CD14-positive monocyte (primary cell): ENCODE data around the gene KIF13A. TPM values are rescaled to one million over a fixed set of nuclear protein-coding genes. Genes with fewer than 3 reads are reported as not detected.

ENCODE experiments used
- DNase-seq, 3 donors: peaks; one replicate each; pipeline ENCODE4 v3.0.0-alpha.2; 2011 to 2022
- H2AFZ ChIP-seq: 2 replicates; pipeline ENCODE4 v1.6.0; 2012; ENCODE audit warnings: mild to moderate bottlenecking, low read depth, low read length, inconsistent platforms; ENCODE audit not compliant: insufficient read depth, poor library complexity, severe bottlenecking
- H3K27ac ChIP-seq, 2 donors: 1 replicate in 1 of 2; 2 replicates in 1 of 2; pipeline ENCODE4 v1.5.1; 2012 to 2013; ENCODE audit warnings: low read length in 2 of 2, control low read depth in 1 of 2, inconsistent platforms in 1 of 2, low read depth in 1 of 2, mild to moderate bottlenecking in 1 of 2
- H3K27me3 ChIP-seq, 2 donors: one replicate each; pipeline versions ENCODE4 v1.6.0 to v1.6.1; 2011 to 2013; ENCODE audit warnings: low read length in 2 of 2; ENCODE audit not compliant: control insufficient read depth in 2 of 2, insufficient read depth in 2 of 2
- H3K36me3 ChIP-seq, 2 donors: replicated peaks in 1 of 2; 1 replicate in 1 of 2; 2 replicates in 1 of 2; pipeline versions ENCODE4 v1.5.1 to v1.6.1; 2012 to 2013; ENCODE audit warnings: low read length in 2 of 2, control low read depth in 1 of 2, inconsistent platforms in 1 of 2, mild to moderate bottlenecking in 1 of 2; ENCODE audit not compliant: insufficient read depth in 2 of 2, control insufficient read depth in 1 of 2
- H3K4me1 ChIP-seq, 2 donors: 1 replicate in 1 of 2; 2 replicates in 1 of 2; pipeline versions ENCODE4 v1.5.1 to v1.6.1; 2012 to 2013; ENCODE audit warnings: low read length in 2 of 2, control low read depth in 1 of 2, inconsistent platforms in 1 of 2, mild to moderate bottlenecking in 1 of 2, moderate library complexity in 1 of 2; ENCODE audit not compliant: insufficient read depth in 2 of 2, control insufficient read depth in 1 of 2
- H3K4me2 ChIP-seq: replicated peaks from 2 replicates; pipeline ENCODE3; 2012; ENCODE audit warnings: low read length, moderate library complexity, mild to moderate bottlenecking; ENCODE audit not compliant: poor library complexity, severe bottlenecking; ENCODE audit errors: extremely low read depth
- H3K4me3 ChIP-seq, 3 experiments: fragments of 200-600 bp in 1 of 3; sonication (generic) in 1 of 3; replicated peaks in 1 of 3; 1 replicate in 2 of 3; 2 replicates in 1 of 3; pipeline ENCODE4 v1.5.1; 2011 to 2013; ENCODE audit warnings: low read length in 3 of 3, mild to moderate bottlenecking in 3 of 3, control low read depth in 2 of 3, low read depth in 2 of 3, inconsistent platforms in 1 of 3, moderate library complexity in 1 of 3
- H3K79me2 ChIP-seq: 2 replicates; pipeline ENCODE4 v1.6.0; 2012; ENCODE audit warnings: mild to moderate bottlenecking, control low read depth, inconsistent platforms, low read length, moderate library complexity; ENCODE audit not compliant: insufficient read depth
- H3K9ac ChIP-seq: 2 replicates; pipeline ENCODE4 v1.6.0; 2017; ENCODE audit warnings: low read length, mild to moderate bottlenecking; ENCODE audit not compliant: insufficient read depth, poor library complexity, severe bottlenecking
- H3K9me3 ChIP-seq, 2 donors: replicated peaks in 1 of 2; 1 replicate in 1 of 2; 2 replicates in 1 of 2; pipeline versions ENCODE4 v1.5.1 to v1.6.1; 2012 to 2013; ENCODE audit warnings: low read length in 2 of 2, control low read depth in 1 of 2; ENCODE audit not compliant: control insufficient read depth in 1 of 2, insufficient read depth in 1 of 2
- H4K20me1 ChIP-seq: 2 replicates; pipeline ENCODE4 v1.6.0; 2012; ENCODE audit warnings: mild to moderate bottlenecking, low read length, control low read depth, moderate library complexity; ENCODE audit not compliant: insufficient read depth
- H3K27ac Mint-ChIP-seq, 7 donors: one replicate each; pipeline ENCODE4 v1.8.0; 2020; ENCODE audit warnings: mild to moderate bottlenecking in 7 of 7, mixed read lengths in 7 of 7, moderate library complexity in 6 of 7, inconsistent platforms in 2 of 7
- H3K27me3 Mint-ChIP-seq, 3 donors: one replicate each; pipeline ENCODE4 v1.8.0; 2021 to 2022; ENCODE audit warnings: low read depth in 3 of 3, mild to moderate bottlenecking in 3 of 3, mixed read lengths in 3 of 3, moderate library complexity in 3 of 3, inconsistent platforms in 1 of 3
- H3K36me3 Mint-ChIP-seq, 2 donors: one replicate each; pipeline ENCODE4 v1.8.0; 2020; ENCODE audit warnings: mixed read lengths in 2 of 2, inconsistent platforms in 1 of 2, mild to moderate bottlenecking in 1 of 2
- H3K4me1 Mint-ChIP-seq: one replicate; pipeline ENCODE4 v1.8.0; 2020; ENCODE audit warnings: mild to moderate bottlenecking, mixed read lengths
- H3K4me3 Mint-ChIP-seq, 2 donors: one replicate each; pipeline ENCODE4 v1.8.0; 2020; ENCODE audit warnings: mild to moderate bottlenecking in 2 of 2, mixed read lengths in 2 of 2, moderate library complexity in 1 of 2
- H3K9me3 Mint-ChIP-seq, 7 donors: one replicate each; pipeline ENCODE4 v1.8.0; 2020 to 2022; ENCODE audit warnings: mixed read lengths in 7 of 7, mild to moderate bottlenecking in 6 of 7, moderate library complexity in 6 of 7, inconsistent platforms in 2 of 7
- CTCF ChIP-seq: fragments of 200-600 bp; IDR thresholded peaks from one replicate; pipeline ENCODE4 v1.8.0; 2022; ENCODE audit warnings: antibody characterized with exemption, mild to moderate bottlenecking
- WGBS: methylation state at CpG from one replicate; pipeline ENCODE4 v1.1.5; 2013; ENCODE audit warnings: missing lambda C conversion rate; ENCODE audit not compliant: insufficient coverage; 5-methylcytosine and 5-hydroxymethylcytosine counted together
- intact Hi-C, 2 donors: fragments of 100-400 bp; cut with micrococcal nuclease; formaldehyde crosslinking; loops; one replicate each; pipeline versions ENCODE4 v1.15.0 to v1.15.1; 2023
- polyA plus RNA-seq, 3 donors: library from polyadenylated mRNA; depleted of rRNA in 1 of 3; unstranded in 2 of 3; stranded (reverse) in 1 of 3; fragments of 300-500 nt in 2 of 3; fragments of >200 nt in 1 of 3; fragmentation: Illumina TruSeq in 2 of 3; gene quantifications; 1 replicate in 2 of 3; 2 replicates in 1 of 3; pipeline ENCODE4 v1.2.3, GENCODE V29; 2012 to 2021

Gene KIF13A
- polyA plus RNA-seq, 3 donors = 2.9 to 28.4 (median 6.0) TPM

- no peak overlapping the region for H3K9ac ChIP-seq
- H3K79me2 ChIP-seq = no peaks in the 10 kb centered on the region
- no peak overlapping the region for H3K4me3 ChIP-seq
- H3K9me3 Mint-ChIP-seq = peaks cover 0 to 4% (median 0%) of the 10 kb centered on the region in 7 donors
- no peak overlapping the region for H2AFZ ChIP-seq
- H3K9me3 ChIP-seq = no peaks in the 10 kb centered on the region
- H3K4me3 Mint-ChIP-seq = no peak overlapping the region
- intact Hi-C loops = no loop called here
- no peak overlapping the region for H3K27ac Mint-ChIP-seq
- no peak for DNase-seq
- TF ChIP-seq CTCF = no peak
- H3K27me3 Mint-ChIP-seq = peaks cover 0 to 2% (median 2%) of the 10 kb centered on the region in 3 donors
- H4K20me1 ChIP-seq = no peaks in the 10 kb centered on the region
- H3K4me1 Mint-ChIP-seq = no peaks in the 10 kb centered on the region
- H3K4me2 ChIP-seq = no peak overlapping the region
- H3K4me1 ChIP-seq = no peaks in the 10 kb centered on the region
- H3K27me3 ChIP-seq = no peaks in the 10 kb centered on the region
- H3K36me3 ChIP-seq = no peaks in the 10 kb centered on the region
- H3K27ac ChIP-seq = no peak overlapping the region
- no peaks in the 10 kb centered on the region for H3K36me3 Mint-ChIP-seq
- no CpG with 5 or more reads among the region's 2 CpGs for WGBS
Observed at GRCh38 chr6:18031680-18032256, 44.3 kb upstream of the KIF13A start.

GRCh38 chr6:18031189-18031588, 43.8 kb upstream of the KIF13A start:
- no peak overlapping the region for H3K4me2 ChIP-seq
- H3K4me3 ChIP-seq = no peak overlapping the region
- H3K36me3 ChIP-seq = no peaks in the 10 kb centered on the region
- Mint-ChIP-seq H3K36me3 (no peaks in the 10 kb centered on the region), H3K27ac (no peak overlapping the region), H3K4me3 (no peak overlapping the region), H3K4me1 (no peaks in the 10 kb centered on the region), H3K9me3 (peaks cover 0 to 4% (median 0%) of the 10 kb centered on the region in 7 donors), H3K27me3 (peaks cover 0 to 3% (median 2%) of the 10 kb centered on the region in 3 donors)
- no peak for DNase-seq
- H3K79me2 ChIP-seq = no peaks in the 10 kb centered on the region
- no peak overlapping the region for H3K9ac ChIP-seq
- no peaks in the 10 kb centered on the region for H3K27me3 ChIP-seq
- H3K27ac ChIP-seq = no peak overlapping the region
- TF ChIP-seq CTCF = no peak
- intact Hi-C loops = no loop called here
- WGBS = 100% methylated on average over 1 of the region's 2 CpGs
- no peak overlapping the region for H2AFZ ChIP-seq
- no peaks in the 10 kb centered on the region for H4K20me1 ChIP-seq
- H3K4me1 ChIP-seq = no peaks in the 10 kb centered on the region
- H3K9me3 ChIP-seq = no peaks in the 10 kb centered on the region
